NCI-H2227 (cell line): ENCODE measurements around the gene SHC3.

Source experiments
- DNase-seq: peaks from one replicate; lab custom pipeline; 2025; ENCODE audit not compliant: unreplicated experiment; lab: John Stamatoyannopoulos, UW

SHC3 gene

GRCh38 chr9:88991066-88992034, 187.3 kb downstream of the SHC3 start, which contains the start of gene S1PR3:
TSS of gene S1PR3 (plus strand) at chr9:88991468. CDS start at chr9:89001201, 9,733 bp downstream.
- no peak for DNase-seq

- no peak for DNase-seq
Observed at GRCh38 chr9:88990729-88991065, 187.9 kb downstream of the SHC3 start.

DNA sequence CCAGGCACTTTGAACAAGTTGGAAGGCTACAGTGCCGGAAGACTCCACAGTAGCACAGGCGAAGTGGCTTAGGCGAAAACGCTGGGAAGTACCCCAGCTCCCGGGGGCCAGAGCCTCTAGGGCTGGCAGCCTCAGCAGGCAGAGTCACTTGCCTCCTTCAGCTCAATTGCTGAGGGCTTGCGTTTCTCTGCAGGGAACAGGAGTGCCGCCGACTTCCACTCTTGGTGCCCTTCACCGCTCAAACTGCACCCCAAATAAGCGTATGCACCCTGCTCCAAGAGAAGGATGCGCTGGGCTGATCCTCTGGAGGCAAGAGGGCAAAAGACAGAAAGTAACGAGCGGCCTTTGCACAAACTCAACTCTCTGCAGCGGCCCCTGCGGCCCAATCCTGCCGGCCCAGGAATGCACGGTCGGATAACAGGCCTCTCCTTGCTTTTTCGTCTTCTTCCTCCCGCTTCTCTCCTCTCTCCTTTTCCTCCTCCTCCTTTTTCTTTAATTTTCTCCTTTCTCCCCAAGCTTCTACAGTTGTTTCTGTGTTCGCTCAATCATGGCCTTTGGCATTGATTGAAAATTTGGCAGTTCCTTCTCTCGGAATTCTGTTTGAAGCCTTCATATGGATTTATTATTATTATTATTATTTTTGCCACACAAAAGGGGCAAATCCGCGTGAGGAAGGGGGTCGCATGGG, 188.4 kb downstream of the SHC3 start:
- DNase-seq: no peak

DNA sequence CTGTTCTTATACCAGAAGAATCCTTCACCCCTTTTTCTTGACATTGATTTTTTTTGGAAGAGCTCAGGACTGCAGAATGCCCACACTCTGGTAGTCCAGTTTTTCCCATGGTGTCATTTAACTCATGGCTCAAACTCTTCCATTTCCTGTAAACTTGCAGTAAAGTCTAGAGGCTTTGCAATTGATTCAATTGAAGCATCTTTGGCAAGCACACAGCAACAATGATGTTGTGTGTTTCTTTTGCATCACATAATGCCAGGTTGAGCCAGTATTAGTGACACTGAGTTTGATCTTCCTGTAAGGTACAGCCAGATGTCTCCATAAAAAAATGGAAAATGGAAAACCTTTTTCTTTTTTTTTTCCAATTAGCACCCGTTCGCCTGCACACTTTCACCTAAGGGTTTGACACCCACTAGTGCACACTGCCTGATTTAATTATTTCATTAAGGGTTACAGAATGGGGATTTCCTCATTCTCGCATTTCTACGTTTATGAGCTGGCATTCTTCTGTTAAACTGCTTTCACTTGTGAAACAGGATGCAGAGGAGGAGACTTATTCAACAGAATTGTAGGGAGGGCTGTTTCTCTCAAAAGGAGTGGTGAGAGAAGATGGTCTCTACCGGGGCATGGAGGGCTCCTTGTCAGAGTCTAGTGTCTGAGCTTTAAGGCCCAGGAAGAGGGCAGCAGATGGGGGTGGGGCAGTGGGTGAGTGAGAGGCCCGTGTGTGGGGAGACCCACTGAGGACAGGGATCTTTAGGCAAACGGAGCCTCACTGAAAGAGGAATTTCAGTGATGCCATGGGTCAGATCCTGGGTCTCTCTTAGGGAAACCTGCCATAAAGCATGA, 189.6 kb downstream of the SHC3 start:
- no peak for DNase-seq

GRCh38 chr9:88987661-88988060, 191.0 kb downstream of the SHC3 start:
- DNase-seq: no peak

DNA sequence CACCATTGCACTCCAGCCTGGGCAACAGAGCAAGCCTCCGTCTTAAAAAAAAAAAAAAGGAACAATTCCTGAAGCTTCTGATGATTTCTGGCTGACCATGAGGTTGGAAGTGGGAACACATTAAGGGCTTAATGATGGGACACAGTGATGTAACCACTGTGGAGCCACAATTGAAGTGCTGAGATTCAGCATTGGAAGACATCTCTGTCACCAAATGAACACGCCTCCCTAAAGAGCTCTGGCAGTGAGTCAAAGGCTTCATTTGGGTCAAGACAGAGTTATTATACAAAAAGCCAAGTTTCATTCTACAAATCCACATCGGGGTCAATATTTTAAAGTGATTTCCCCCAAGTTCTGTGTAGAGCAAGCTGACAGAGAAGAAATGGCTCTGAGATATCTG, 191.8 kb downstream of the SHC3 start:
- DNase-seq: no peak

GRCh38 chr9:88985616-88986015, 193.0 kb downstream of the SHC3 start:
- DNase-seq: no peak

- no peak for DNase-seq
Observed at GRCh38 chr9:88984543-88984883, 194.1 kb downstream of the SHC3 start.

DNA sequence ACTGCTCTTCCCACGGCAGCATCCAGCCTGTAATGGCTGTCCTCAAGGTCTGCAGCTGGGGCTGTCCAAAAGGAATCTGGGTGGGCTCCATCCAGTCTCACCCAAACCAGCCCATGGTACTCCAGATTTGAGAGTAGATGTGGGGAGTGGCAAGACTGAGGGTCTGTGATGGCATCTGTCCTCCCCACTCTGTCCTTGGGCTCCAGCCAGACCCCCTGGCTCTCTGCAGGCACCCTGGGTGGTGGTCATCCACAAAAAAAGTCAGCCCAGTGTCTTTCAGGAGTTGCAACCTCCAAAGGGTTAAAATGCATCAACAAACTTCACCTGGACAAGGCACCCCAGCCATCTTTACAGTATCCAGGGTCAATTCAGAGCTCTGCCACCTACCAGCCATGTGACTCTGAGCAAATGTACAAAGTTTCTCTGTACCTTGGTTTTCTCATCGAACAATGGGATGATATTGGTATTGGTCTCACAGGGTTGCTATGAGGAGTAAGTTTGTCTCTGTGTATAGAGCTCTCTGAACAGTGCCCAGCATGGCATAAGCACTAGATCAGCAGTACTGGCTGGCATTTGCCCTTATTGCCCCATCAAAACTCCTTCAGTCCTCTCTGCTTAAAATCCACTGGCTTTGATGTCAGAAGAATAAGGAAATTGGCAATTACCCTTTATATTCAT, 194.6 kb downstream of the SHC3 start:
- no peak for DNase-seq

DNA sequence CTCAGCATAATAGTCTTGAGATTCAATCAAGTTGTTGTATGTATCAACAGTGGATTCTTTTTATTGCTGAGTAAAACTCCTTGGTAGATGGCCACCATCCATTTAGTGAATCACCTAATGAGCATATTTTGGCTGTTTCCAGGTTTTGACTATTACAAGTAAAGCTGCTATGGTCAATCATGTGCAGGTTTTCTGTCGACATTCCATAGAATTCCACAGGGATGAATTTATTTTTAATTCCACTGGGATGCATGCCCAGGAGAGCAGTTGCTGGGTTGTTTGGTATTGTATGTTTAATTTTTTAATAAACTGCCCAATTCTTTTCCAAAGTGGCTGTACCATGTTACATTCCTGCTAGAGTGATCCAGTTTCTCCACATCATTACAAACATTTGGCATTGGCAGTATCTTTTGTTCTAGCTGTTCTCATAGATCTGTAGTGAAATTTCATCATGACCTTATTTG, 197.8 kb downstream of the SHC3 start:
- DNase-seq: no peak

- DNase-seq: no peak
Observed at GRCh38 chr9:88979791-88980190, 198.8 kb downstream of the SHC3 start.

- no peak for DNase-seq
Observed at GRCh38 chr9:88979021-88979420, 199.6 kb downstream of the SHC3 start.

GRCh38 chr9:88978034-88978433, 200.6 kb downstream of the SHC3 start:
- no peak for DNase-seq

GRCh38 chr9:88976890-88977257, 201.7 kb downstream of the SHC3 start:
- DNase-seq: no peak

- DNase-seq: no peak
Observed at GRCh38 chr9:88975966-88976889, 202.4 kb downstream of the SHC3 start.

DNA sequence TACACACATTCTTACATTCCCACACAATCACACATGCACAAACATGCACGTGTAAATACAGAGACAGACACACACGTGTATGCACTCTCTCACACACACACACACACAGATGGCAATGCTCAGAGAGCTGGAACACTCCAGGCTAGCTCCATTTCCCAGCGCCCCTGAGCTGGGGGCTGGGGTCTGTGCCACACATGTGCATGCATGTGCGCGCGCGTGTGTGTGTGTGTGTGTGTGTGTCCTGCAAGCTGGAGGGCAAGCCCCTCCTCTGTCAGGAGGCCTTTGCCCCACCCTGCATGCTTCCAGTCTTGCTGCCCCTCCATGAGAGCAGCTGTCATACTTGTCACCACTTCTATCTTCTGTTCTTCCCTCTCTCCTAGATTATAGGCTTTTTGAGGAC, 204.0 kb downstream of the SHC3 start:
- DNase-seq: no peak

DNA sequence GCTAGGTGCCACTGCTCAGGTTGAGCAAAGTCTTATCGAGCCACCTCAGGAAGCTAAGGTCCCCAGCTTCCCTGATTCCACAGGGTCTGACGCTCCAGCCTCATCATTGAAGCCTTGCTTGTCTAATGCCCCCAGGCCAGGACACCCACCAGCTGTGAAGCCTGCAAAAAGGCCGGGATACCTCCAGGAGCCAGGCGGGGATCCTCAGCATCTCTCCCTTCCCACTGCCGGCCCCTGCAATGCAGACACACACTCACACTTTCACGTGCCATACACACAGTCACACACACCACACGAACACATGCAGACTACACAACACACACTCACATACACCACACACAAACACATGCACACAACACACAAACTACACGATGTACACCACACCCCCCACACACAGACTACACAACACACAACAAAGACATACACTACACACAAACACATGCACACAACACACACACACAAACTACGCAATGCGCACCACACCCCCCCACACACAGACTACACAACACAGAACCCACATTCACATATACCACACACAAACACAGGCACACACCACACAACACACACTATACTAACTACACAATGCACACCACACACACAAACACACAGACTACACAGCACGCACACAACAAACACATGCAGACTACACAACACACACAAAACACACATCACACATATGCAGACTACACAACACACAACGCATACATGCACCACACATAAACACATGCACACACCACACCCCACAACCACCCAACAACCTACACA, 205.2 kb downstream of the SHC3 start:
- no peak for DNase-seq

GRCh38 chr9:88972401-88972800, 206.2 kb downstream of the SHC3 start:
- DNase-seq: no peak
